Upper lobe of left lung (tissue), 6 donors: Measurements from ENCODE around the gene MDM2. TPM values are rescaled to one million over a fixed set of nuclear protein-coding genes. Genes with fewer than 3 reads are reported as not detected.
"Not testable (repeated sequence)": the region's sequence is repeated elsewhere in the genome, so short reads cannot be mapped to it uniquely, and the experiment has no call there.

ENCODE experiments used
- ATAC-seq, 2 donors: fragments of 200-7000 bp; cut with Tn5 transposase; one replicate each; pipeline ENCODE4 v1.9.1; 2022; ENCODE audit warnings: mild to moderate bottlenecking in 2 of 2, moderate library complexity in 2 of 2; ENCODE audit not compliant: low FRiP score in 2 of 2
- DNase-seq, 2 donors: peaks; one replicate each; pipeline ENCODE4 v3.0.0-alpha.2; 2019 to 2020
- H3K27ac ChIP-seq, 4 donors: fragments of 200-600 bp; sonication (generic); one replicate each; pipeline ENCODE4 v1.5.1; 2016 to 2019
- H3K27me3 ChIP-seq, 4 donors: fragments of 200-600 bp; sonication (generic); one replicate each; pipeline ENCODE4 v1.5.1; 2017 to 2019
- H3K36me3 ChIP-seq, 4 donors: fragments of 200-600 bp; sonication (generic); one replicate each; pipeline ENCODE4 v1.5.1; 2016 to 2019
- H3K4me1 ChIP-seq, 4 donors: fragments of 200-600 bp; sonication (generic); one replicate each; pipeline ENCODE4 v1.5.1; 2018 to 2019
- H3K4me3 ChIP-seq, 4 donors: fragments of 200-600 bp; sonication (generic); one replicate each; pipeline ENCODE4 v1.5.1; 2017 to 2019; ENCODE audit warnings: mild to moderate bottlenecking in 2 of 4, moderate library complexity in 1 of 4
- H3K9me3 ChIP-seq, 4 donors: fragments of 200-600 bp; sonication (generic); one replicate each; pipeline ENCODE4 v1.5.1; 2018 to 2019
- CTCF ChIP-seq, 6 experiments: fragments of 450-650 bp in 4 of 6; fragments of 200-600 bp in 2 of 6; sonication (generic) in 2 of 6; IDR thresholded peaks; one replicate each; pipeline ENCODE4 v1.5.1; 2016 to 2019; ENCODE audit warnings: antibody characterized with exemption in 6 of 6
- EP300 ChIP-seq, 4 donors: sonication (generic); formaldehyde crosslinking; IDR thresholded peaks; one replicate each; pipeline ENCODE4 v1.5.1; 2017; ENCODE audit warnings: antibody characterized with exemption in 4 of 4, control low read depth in 2 of 4
- POLR2A ChIP-seq, 4 donors: fragments of 450-650 bp; IDR thresholded peaks; one replicate each; pipeline ENCODE4 v1.5.1; 2016 to 2017; ENCODE audit warnings: antibody characterized with exemption in 4 of 4, mild to moderate bottlenecking in 2 of 4
- POLR2AphosphoS5 ChIP-seq, 2 donors: sonication (generic); formaldehyde crosslinking; IDR thresholded peaks; one replicate each; pipeline ENCODE4 v1.5.1; 2017; ENCODE audit warnings: antibody characterized with exemption in 2 of 2
- WGBS, 2 donors: methylation state at CpG; one replicate each; pipeline ENCODE4 v1.1.5; 2017 to 2018; 5-methylcytosine and 5-hydroxymethylcytosine counted together
- total RNA-seq, 6 donors: library from RNA; depleted of rRNA in 4 of 6; stranded (reverse); fragments of >200 nt in 4 of 6; gene quantifications; one replicate each; pipeline versions ENCODE4 v1.1.0 to v1.2.1, GENCODE V29; 2016 to 2021
- donor health status: DM: no; HTN: no; CAD: no; lungs with moderate emphysema.
- donor health status: DM: no; HTN: yes; CAD: no; lungs with severe emphysema.

Gene MDM2
- total RNA-seq, 6 donors from 2014 or later = 64.6 to 162 (median 108) TPM

GRCh38 chr12:68808388-68809189 lies 612 bp downstream of the MDM2 start:
- peak overlapping the region; percentile 71 to 92 (median 85) for H3K4me3 ChIP-seq
- WGBS, 2 donors = 0% methylated on average over 23 to 24 of the region's 61 CpGs
- ATAC-seq (peak; percentile 86 to 89), DNase-seq (peak; percentile 85 to 92)
- peaks cover 5 to 31% (median 13%) of the 10 kb centered on the region in 4 donors for H3K36me3 ChIP-seq
- H3K27me3 ChIP-seq = no peaks in the 10 kb centered on the region
- no peaks in the 10 kb centered on the region for H3K9me3 ChIP-seq
- H3K4me1 ChIP-seq = peaks cover 16 to 42% (median 24%) of the 10 kb centered on the region in 4 donors
- TF ChIP-seq POLR2AphosphoS5 (IDR thresholded peaks at IDR 0.05) = peak; percentile 55 to 67
- no peak for TF ChIP-seq EP300 (IDR thresholded peaks at IDR 0.05)
- TF ChIP-seq CTCF (IDR thresholded peaks at IDR 0.05) = peak in 2 of 6 experiments; percentile 4 to 12
- peak in 2 of 4 donors; percentile 45 to 74 for TF ChIP-seq POLR2A (IDR thresholded peaks at IDR 0.05)
- peak overlapping the region; percentile 96 to 99 (median 97) for H3K27ac ChIP-seq

- WGBS, 2 donors = 76 to 79% methylated on average over 12 of the region's 12 CpGs
- H3K9me3 ChIP-seq = no peaks in the 10 kb centered on the region
- no peak for ATAC-seq
- peak overlapping the region; percentile 96 to 99 (median 97) for H3K27ac ChIP-seq
- no peak for TF ChIP-seq POLR2A (IDR thresholded peaks at IDR 0.05)
- no peak for TF ChIP-seq CTCF (IDR thresholded peaks at IDR 0.05)
- no peak for TF ChIP-seq POLR2AphosphoS5 (IDR thresholded peaks at IDR 0.05)
- TF ChIP-seq EP300 (IDR thresholded peaks at IDR 0.05) = no peak
- no peak for DNase-seq
- H3K36me3 ChIP-seq = peaks cover 10 to 39% (median 20%) of the 10 kb centered on the region in 4 donors
- H3K4me1 ChIP-seq = peaks cover 16 to 49% (median 27%) of the 10 kb centered on the region in 4 donors
- H3K4me3 ChIP-seq = peak overlapping the region; percentile 71 to 92 (median 85)
- no peaks in the 10 kb centered on the region for H3K27me3 ChIP-seq
Observed at GRCh38 chr12:68809190-68810026, 1.4 kb downstream of the MDM2 start.

- WGBS, 2 donors = 94 to 99% methylated on average over 13 of the region's 13 CpGs
- not testable (repeated sequence) for H3K9me3 ChIP-seq, DNase-seq, H3K27me3 ChIP-seq, ATAC-seq
- Histone ChIP-seq H3K4me3 (peak overlapping the region in 3 of 4 donors; percentile 71 to 90 (median 80)), H3K4me1 (peaks cover 22 to 53% (median 32%) of the 10 kb centered on the region in 4 donors), H3K36me3 (peaks cover 10 to 45% (median 25%) of the 10 kb centered on the region in 4 donors), H3K27ac (peak overlapping the region in 1 of 4 donors; percentile 96)
Observed at GRCh38 chr12:68810027-68810389, 2.0 kb downstream of the MDM2 start.

GRCh38 chr12:68811573-68811972 lies 3.6 kb downstream of the MDM2 start:
- 87 to 89% methylated on average over 6 of the region's 6 CpGs for WGBS, 2 donors
- H3K4me1 ChIP-seq = peaks cover 24 to 57% (median 39%) of the 10 kb centered on the region in 4 donors

GRCh38 chr12:68812553-68813241 lies 4.7 kb downstream of the MDM2 start:
- DNase-seq (no peak), ATAC-seq (no peak)
- Histone ChIP-seq H3K4me1 (peaks cover 24 to 52% (median 35%) of the 10 kb centered on the region in 4 donors), H3K4me3 (peak overlapping the region in 1 of 4 donors; percentile 8), H3K27me3 (no peaks in the 10 kb centered on the region), H3K36me3 (peaks cover 20 to 72% (median 33%) of the 10 kb centered on the region in 4 donors), H3K9me3 (no peaks in the 10 kb centered on the region), H3K27ac (peak overlapping the region in 1 of 4 donors; percentile 13)
- TF ChIP-seq POLR2AphosphoS5 (IDR thresholded peaks at IDR 0.05) (no peak), EP300 (IDR thresholded peaks at IDR 0.05) (no peak), POLR2A (IDR thresholded peaks at IDR 0.05) (no peak), CTCF (IDR thresholded peaks at IDR 0.05) (no peak)
- 82 to 92% methylated on average over 1 of the region's 1 CpG for whole genome bisulfite sequencing, 2 donors

More at GRCh38 chr12:68811573-68811972, 3.6 kb downstream of the MDM2 start:
- DNase-seq, H3K9me3 ChIP-seq, H3K27me3 ChIP-seq, ATAC-seq, H3K4me3 ChIP-seq: not testable (repeated sequence)
- Histone ChIP-seq H3K27ac (peak overlapping the region in 1 of 4 donors; percentile 42), H3K36me3 (peaks cover 10 to 61% (median 27%) of the 10 kb centered on the region in 4 donors)
